ENCODE results near the gene RBMXL2. TPM values are rescaled to one million over a fixed set of nuclear protein-coding genes. Genes with fewer than 3 reads are reported as not detected.

The RBMXL2 gene
- total and polyA plus RNA-seq, 5 donors, result not detected

DNA sequence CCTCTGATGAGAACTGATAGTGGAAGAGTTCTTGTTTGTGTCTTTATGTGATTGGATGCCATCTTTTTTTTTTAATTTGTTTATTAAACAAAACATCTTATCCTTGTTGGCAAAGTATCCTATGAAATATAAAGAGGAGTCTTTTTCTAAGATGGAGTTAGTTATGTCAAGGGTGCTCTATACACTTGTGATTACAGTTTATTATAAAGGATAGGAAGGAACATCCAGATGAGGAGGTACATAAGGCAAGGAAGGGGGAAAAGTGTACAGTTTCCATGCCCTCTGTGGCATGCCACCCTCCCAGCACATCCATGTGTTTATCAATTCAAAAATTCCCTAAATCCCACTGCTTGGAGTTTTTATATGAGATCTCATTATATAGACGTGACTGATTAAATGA lies 7.4 kb upstream of the RBMXL2 start:
- DNase-seq, result no peak
- Histone ChIP-seq H3K27ac (ENCODE audit: low read length) (no peak overlapping the region), H3K27me3 (ENCODE audit: control insufficient read depth, insufficient read depth) (no peaks in the 10 kb centered on the region), H3K4me3 (ENCODE audit: low read length) (no peak overlapping the region), H3K9me3 (ENCODE audit: control insufficient read depth, low read length) (no peaks in the 10 kb centered on the region), H3K4me1 (ENCODE audit: control insufficient read depth, insufficient read depth, low read length) (no peaks in the 10 kb centered on the region)
- intact Hi-C loops (cut with DNase I), result no loop called here
- no peak for ATAC-seq
- WGBS, result 79% methylated on average over 1 of the region's 1 CpG

DNA sequence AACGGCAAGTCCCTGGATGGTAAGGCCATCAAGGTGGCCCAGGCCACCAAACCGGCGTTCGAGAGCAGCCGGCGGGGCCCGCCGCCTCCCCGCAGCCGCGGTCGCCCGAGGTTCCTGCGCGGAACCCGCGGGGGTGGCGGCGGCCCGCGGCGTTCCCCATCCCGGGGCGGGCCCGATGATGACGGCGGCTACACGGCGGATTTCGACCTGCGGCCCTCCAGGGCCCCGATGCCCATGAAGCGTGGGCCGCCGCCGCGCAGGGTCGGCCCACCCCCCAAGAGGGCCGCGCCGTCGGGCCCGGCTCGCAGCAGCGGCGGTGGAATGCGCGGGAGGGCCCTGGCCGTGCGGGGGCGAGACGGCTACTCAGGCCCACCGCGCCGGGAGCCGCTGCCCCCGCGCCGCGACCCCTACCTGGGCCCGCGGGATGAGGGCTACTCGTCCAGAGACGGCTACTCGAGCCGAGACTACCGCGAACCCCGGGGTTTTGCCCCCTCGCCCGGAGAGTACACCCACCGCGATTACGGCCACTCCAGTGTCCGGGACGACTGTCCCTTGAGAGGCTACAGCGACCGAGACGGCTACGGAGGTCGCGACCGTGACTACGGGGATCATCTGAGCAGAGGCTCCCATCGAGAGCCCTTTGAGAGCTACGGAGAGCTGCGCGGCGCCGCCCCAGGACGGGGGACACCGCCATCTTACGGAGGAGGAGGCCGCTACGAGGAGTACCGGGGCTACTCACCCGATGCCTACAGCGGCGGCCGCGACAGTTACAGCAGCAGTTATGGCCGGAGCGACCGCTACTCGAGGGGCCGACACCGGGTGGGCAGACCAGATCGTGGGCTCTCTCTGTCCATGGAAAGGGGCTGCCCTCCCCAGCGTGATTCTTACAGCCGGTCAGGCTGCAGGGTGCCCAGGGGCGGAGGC lies 792 bp downstream of the RBMXL2 start:
- H3K4me1 ChIP-seq (ENCODE audit: control insufficient read depth, insufficient read depth, low read length), result no peaks in the 10 kb centered on the region
- WGBS, result 79% methylated on average over 111 of the region's 111 CpGs
- no peaks in the 10 kb centered on the region for H3K27me3 ChIP-seq (ENCODE audit: control insufficient read depth, insufficient read depth)
- no peak overlapping the region for H3K4me3 ChIP-seq (ENCODE audit: low read length)
- DNase-seq, result peak in 2 of 3 donors; percentile 45 to 50
- intact Hi-C loops (cut with DNase I), result loop anchor here in 3 of 4 donors (10.0 kb wide), 2 partner anchors 595 to 605 kb away; no protein-coding TSS in a partner anchor
- no peak overlapping the region for H3K27ac ChIP-seq (ENCODE audit: low read length)
- H3K9me3 ChIP-seq (ENCODE audit: control insufficient read depth, low read length), result no peaks in the 10 kb centered on the region
- peak in 1 of 2 donors; percentile 16 for ATAC-seq

DNA sequence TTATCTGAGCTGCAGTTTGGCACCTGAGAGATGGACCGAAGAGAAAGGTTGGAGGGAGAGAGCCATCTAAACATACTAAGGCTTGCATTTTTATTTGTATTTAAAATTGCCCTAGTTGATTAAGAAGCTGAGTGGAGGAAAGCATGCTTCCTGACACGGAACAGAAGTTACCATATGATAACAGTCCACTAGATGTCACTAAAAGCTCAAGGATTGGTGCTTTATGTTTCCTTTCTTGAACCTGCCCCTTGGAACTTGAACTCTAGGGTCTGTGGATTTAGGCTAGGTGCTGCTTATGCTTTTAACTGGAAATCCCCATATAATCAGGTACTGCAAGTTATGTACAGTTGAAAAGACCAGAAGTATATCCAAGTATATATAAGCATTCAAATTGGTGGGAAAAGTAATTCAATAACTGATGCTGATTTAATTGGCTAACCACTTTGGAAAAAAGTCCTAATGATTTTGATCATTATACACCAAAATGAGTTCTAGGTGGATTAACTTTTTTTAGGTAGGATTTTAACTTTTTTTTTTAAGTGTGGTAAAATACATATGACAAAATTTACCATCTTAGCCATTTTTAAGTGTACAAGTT lies 9.5 kb downstream of the RBMXL2 start:
- intact Hi-C loops (cut with DNase I), result loop anchor here in 3 of 4 donors (5.0 to 10.0 kb wide), 4 partner anchors 339 to 596 kb away; no protein-coding TSS in a partner anchor
- DNase-seq (no peak), ATAC-seq (peak; percentile 64 to 67)
- no peak overlapping the region for H3K4me3 ChIP-seq (ENCODE audit: low read length)
- no peak overlapping the region for H3K27ac ChIP-seq (ENCODE audit: low read length)
- WGBS, result 2% methylated on average over 2 of the region's 2 CpGs
- no peaks in the 10 kb centered on the region for H3K9me3 ChIP-seq (ENCODE audit: control insufficient read depth, low read length)
- no peaks in the 10 kb centered on the region for H3K4me1 ChIP-seq (ENCODE audit: control insufficient read depth, insufficient read depth, low read length)
- H3K27me3 ChIP-seq (ENCODE audit: control insufficient read depth, insufficient read depth), result no peaks in the 10 kb centered on the region

- 34% methylated on average over 1 of the region's 1 CpG for WGBS
- no peak for ATAC-seq
- Histone ChIP-seq H3K4me1 (ENCODE audit: control insufficient read depth, insufficient read depth, low read length) (no peaks in the 10 kb centered on the region), H3K27ac (ENCODE audit: low read length) (no peak overlapping the region), H3K4me3 (ENCODE audit: low read length) (no peak overlapping the region), H3K9me3 (ENCODE audit: control insufficient read depth, low read length) (no peaks in the 10 kb centered on the region), H3K27me3 (ENCODE audit: control insufficient read depth, insufficient read depth) (no peaks in the 10 kb centered on the region)
- intact Hi-C loops (cut with DNase I), result no loop called here
- DNase-seq, result no peak
These were observed 27.0 kb downstream of the RBMXL2 start for GRCh38 chr11:7115780-7116179.

DNA sequence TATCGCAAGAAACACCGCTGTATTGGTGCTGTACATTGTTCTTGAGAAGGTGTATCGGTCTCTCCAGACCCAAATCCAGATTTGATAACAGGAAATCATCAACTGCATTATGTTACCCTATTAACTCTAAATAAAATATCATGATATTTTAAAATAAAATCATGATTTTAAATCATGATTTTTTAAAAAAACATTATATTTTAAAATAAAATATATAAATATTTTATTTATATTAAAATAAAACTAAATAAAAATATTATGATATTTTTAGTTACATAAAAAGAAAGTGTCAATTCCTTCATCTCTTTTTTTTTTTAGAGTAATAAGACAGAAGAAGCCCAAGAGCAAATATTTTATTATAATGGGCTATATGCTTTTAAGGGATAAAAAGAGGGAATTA lies 27.6 kb downstream of the RBMXL2 start:
- Histone ChIP-seq H3K4me1 (ENCODE audit: control insufficient read depth, insufficient read depth, low read length) (no peaks in the 10 kb centered on the region), H3K27ac (ENCODE audit: low read length) (no peak overlapping the region), H3K9me3 (ENCODE audit: control insufficient read depth, low read length) (no peaks in the 10 kb centered on the region), H3K27me3 (ENCODE audit: control insufficient read depth, insufficient read depth) (no peaks in the 10 kb centered on the region), H3K4me3 (ENCODE audit: low read length) (no peak overlapping the region)
- WGBS, result 91% methylated on average over 3 of the region's 3 CpGs
- ATAC-seq (no peak), DNase-seq (no peak)
- intact Hi-C loops (cut with DNase I), result no loop called here

- no peaks in the 10 kb centered on the region for H3K27me3 ChIP-seq (ENCODE audit: control insufficient read depth, insufficient read depth)
- H3K27ac ChIP-seq (ENCODE audit: low read length), result no peak overlapping the region
- H3K4me1 ChIP-seq (ENCODE audit: control insufficient read depth, insufficient read depth, low read length), result no peaks in the 10 kb centered on the region
- WGBS, result 87% methylated on average over 1 of the region's 1 CpG
- H3K4me3 ChIP-seq (ENCODE audit: low read length), result no peak overlapping the region
- no peaks in the 10 kb centered on the region for H3K9me3 ChIP-seq (ENCODE audit: control insufficient read depth, low read length)
- no peak for DNase-seq
- no peak for ATAC-seq
- intact Hi-C loops (cut with DNase I), result no loop called here
These were observed 49.3 kb downstream of the RBMXL2 start for GRCh38 chr11:7138051-7138450.

Other genes with a start within 250 kb of the RBMXL2 start
- gene OR10A5, start 243.3 kb upstream of the RBMXL2 start, total RNA-seq, result not detected
- not detected for gene OR10A5, start 243.3 kb upstream of the RBMXL2 start, polyA plus RNA-seq
- not detected for gene OR10A2, start 225.9 kb upstream of the RBMXL2 start, total RNA-seq
- not detected for gene OR10A2, start 225.9 kb upstream of the RBMXL2 start, polyA plus RNA-seq
- not detected for gene OR10A4, start 212.4 kb upstream of the RBMXL2 start, total RNA-seq
- gene OR10A4, start 212.4 kb upstream of the RBMXL2 start, polyA plus RNA-seq, result not detected
- not detected for gene OR2D2, start 196.5 kb upstream of the RBMXL2 start, total RNA-seq
- gene OR2D2, start 196.5 kb upstream of the RBMXL2 start, polyA plus RNA-seq, result not detected
- gene OR2D3, start 168.0 kb upstream of the RBMXL2 start, total RNA-seq, result not detected
- not detected for gene OR2D3, start 168.0 kb upstream of the RBMXL2 start, polyA plus RNA-seq
- gene ZNF215, start 162.6 kb upstream of the RBMXL2 start, total RNA-seq, result 1 to 10 TPM in 1 of 4 donors, under 1 TPM in 3; 0.54 to 1.0 (median 0.81) TPM
- 0.14 TPM for gene ZNF215, start 162.6 kb upstream of the RBMXL2 start, polyA plus RNA-seq
- 1 to 10 TPM; 1.5 to 2.1 (median 2.1) TPM for gene ZNF214, start 68.7 kb upstream of the RBMXL2 start, total RNA-seq
- gene ZNF214, start 68.7 kb upstream of the RBMXL2 start, polyA plus RNA-seq, result 0.48 TPM
- under 1 TPM in 1 of 4 donors, not detected in 3; 0.08 TPM for gene NLRP14, start 68.5 kb upstream of the RBMXL2 start, total RNA-seq
- gene NLRP14, start 68.5 kb upstream of the RBMXL2 start, polyA plus RNA-seq, result 0.05 TPM
- gene SYT9, start 162.9 kb downstream of the RBMXL2 start, total RNA-seq, result under 1 TPM in 3 of 4 donors, not detected in 1; 0.06 to 0.11 (median 0.08) TPM
- 0.07 TPM for gene SYT9, start 162.9 kb downstream of the RBMXL2 start, polyA plus RNA-seq